Measurements from ENCODE around the gene BSG.

The BSG gene

DNA sequence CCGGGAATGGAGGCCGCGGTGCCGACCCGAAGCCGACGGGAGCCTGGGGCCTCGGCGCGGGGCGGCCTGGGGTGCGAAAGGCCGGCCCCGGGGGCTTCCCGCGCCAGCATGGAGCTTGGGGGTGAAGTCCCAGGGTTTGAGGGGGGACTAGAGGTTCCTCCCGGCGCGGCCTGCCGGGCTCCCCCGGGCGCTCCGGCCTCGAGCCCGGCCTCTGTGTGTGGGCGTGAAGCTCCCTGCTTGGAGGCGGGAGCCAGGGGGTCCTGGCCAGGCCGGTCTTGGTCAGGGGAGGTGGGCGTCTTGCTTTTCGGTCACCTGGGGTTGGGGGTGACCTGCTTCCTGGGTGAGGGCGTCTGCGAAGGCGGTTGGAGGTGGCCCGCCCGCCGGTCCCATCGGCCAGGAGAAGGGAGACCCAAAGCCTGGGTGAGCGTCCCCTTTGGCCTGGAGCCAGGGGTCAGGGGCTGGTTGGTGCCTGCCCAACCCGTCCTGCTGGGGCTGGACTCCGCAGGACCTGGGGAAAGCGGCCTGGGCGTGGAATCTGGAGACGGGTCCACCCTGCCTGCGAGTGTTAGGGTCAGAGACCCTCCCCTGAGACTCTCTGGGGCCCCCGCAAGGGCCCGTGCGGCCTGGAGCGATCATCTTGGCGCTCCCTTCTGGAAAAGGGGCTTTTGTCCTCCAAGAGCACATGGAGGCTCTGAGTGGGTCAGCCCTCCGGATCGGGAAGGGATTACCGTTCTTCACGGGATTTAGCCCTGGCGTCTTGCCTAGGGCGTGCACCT lies 535 bp downstream of the BSG start:
- H3K36me3 ChIP-seq: peaks cover 52% of the 10 kb centered on the region
- peak overlapping the region; percentile 94 for H3K27ac ChIP-seq
- DNase-seq: peak; percentile 81
- no peaks in the 10 kb centered on the region for H3K27me3 ChIP-seq (ENCODE audit: insufficient read depth, low read depth, severe bottlenecking)
- H3K4me3 ChIP-seq (ENCODE audit: low read depth, low read length): peak overlapping the region; percentile 62
- TF ChIP-seq, protein P1, sequence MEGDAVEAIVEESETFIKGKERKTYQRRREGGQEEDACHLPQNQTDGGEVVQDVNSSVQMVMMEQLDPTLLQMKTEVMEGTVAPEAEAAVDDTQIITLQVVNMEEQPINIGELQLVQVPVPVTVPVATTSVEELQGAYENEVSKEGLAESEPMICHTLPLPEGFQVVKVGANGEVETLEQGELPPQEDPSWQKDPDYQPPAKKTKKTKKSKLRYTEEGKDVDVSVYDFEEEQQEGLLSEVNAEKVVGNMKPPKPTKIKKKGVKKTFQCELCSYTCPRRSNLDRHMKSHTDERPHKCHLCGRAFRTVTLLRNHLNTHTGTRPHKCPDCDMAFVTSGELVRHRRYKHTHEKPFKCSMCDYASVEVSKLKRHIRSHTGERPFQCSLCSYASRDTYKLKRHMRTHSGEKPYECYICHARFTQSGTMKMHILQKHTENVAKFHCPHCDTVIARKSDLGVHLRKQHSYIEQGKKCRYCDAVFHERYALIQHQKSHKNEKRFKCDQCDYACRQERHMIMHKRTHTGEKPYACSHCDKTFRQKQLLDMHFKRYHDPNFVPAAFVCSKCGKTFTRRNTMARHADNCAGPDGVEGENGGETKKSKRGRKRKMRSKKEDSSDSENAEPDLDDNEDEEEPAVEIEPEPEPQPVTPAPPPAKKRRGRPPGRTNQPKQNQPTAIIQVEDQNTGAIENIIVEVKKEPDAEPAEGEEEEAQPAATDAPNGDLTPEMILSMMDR (IDR thresholded peaks at IDR 0.05; ENCODE audit: low read depth, low read length): peak; percentile 11; the same call in 1 of the 2 replicates
- peaks cover 5% of the 10 kb centered on the region for H3K9me3 ChIP-seq (ENCODE audit: severe bottlenecking)

DNA sequence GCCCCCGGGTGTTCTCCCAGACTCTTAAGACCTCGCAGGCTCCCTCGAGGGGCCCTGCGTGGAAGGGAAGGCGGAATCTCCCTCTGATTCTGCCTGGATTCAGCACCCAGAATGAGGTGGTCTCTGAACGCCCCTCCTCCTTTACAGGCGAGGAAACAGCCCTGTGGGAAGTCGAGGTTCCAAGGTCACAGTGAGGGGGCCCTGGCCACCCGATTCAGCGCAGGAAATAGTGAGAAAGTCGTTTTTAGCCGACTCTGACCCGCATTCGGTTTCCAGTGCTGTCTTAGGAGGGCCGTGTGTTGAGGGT lies 1.1 kb downstream of the BSG start:
- DNase-seq: no peak
- peak overlapping the region; percentile 94 for H3K27ac ChIP-seq
- TF ChIP-seq, protein P1 (IDR thresholded peaks at IDR 0.05; ENCODE audit: low read depth, low read length): no peak
- H3K4me3 ChIP-seq (ENCODE audit: low read depth, low read length): peak overlapping the region; percentile 62
- H3K9me3 ChIP-seq (ENCODE audit: severe bottlenecking): peaks cover 5% of the 10 kb centered on the region
- peaks cover 57% of the 10 kb centered on the region for H3K36me3 ChIP-seq
- no peaks in the 10 kb centered on the region for H3K27me3 ChIP-seq (ENCODE audit: insufficient read depth, low read depth, severe bottlenecking)

DNA sequence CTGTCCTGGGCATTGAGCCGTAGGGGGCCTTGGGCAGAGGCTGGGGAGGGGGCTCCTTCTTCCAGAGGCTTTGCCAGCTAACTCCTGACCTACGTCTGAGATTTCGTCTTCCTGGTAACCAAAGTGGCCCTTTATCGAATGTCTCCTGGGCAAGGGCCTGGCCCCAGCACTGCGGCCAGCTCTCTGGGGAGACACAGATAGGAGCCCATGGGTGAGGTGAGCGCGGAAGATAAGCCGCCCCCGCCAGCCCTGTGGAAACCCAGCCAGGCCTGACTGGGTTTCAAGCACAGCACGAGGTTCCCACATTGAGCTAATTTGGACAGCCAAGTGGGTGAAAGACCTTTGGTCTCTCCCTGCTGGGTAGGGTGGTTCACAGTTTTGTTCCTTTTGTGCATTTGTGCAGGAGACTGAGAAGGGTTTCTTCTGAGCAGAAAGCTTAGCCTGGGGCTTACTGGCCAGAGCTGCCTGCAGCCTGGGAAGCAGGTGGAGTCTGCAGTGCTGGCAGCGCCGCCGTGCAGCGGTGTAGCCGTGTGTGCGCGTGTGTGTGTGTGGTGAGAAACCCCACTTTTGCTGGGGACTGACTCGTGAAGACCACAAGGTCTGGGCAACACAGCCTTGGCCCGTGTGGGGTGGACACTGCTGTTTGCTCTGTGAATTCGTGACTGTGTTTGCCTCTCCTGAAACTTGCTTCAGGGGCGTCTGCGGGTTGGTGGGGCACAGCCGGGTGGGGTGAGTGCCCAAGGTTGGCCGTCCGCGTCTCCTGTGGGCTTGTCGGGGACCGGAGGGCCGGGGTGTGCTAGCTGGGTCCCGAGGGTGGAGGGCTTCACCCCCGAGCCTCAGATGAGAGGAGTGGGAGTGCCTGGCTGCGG lies 2.5 kb downstream of the BSG start:
- Histone ChIP-seq H3K9me3 (ENCODE audit: severe bottlenecking) (peaks cover 3% of the 10 kb centered on the region), H3K27me3 (ENCODE audit: insufficient read depth, low read depth, severe bottlenecking) (no peaks in the 10 kb centered on the region), H3K4me3 (ENCODE audit: low read depth, low read length) (no peak overlapping the region), H3K36me3 (peaks cover 70% of the 10 kb centered on the region), H3K27ac (no peak overlapping the region)
- no peak for DNase-seq
- TF ChIP-seq, protein P1 (IDR thresholded peaks at IDR 0.05; ENCODE audit: low read depth, low read length): no peak

DNA sequence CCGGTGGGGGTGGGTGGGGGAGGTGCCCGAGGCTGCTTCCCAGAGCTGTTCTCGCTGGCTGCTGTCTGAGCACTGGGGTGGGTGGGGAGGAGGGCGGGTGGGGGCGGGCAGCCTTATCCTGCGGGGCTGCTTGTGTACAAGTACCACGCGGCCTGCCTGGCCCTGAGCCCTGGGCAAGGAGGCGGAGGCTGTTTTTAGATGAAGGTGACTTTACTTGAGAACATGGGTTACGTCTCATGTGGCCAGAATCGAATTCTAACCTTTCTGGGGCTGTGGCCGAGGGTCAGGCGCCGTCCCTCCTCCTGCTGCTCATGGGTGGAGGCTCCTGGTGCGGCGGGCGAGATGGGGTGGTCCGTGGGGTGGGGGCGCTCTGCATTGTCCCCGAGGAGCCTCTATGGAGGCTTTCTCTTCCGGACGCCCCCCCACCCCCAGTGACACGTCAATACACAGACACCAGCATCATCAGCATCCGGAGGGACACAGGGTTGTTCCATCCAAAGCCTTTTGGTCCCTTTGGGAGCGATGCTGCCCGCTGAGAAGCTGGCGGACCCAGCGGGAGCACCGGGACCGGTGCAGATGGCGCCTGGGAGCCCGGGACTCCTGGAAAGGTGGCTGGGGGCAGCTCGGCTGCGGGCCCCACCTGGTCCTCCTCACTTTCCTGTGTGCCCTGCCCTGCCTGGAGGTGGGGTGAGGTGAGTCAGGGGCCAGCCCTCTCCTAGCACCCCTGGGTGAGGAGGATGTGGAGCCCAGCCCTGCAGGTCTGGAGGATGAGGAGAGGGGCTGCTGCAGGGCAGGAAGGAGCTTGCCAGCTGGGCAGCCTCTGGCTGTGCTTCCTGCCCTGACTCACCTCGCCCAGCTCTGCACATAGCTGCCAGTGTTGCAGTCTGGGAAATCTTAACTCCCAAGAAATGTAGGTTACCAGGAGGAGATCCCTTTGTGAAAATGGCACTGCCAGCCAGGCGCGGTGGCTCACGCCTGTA lies 3.4 kb downstream of the BSG start:
- TF ChIP-seq, protein P1 (IDR thresholded peaks at IDR 0.05; ENCODE audit: low read depth, low read length): no peak
- H3K9me3 ChIP-seq (ENCODE audit: severe bottlenecking): no peaks in the 10 kb centered on the region
- H3K27ac ChIP-seq: no peak overlapping the region
- no peak overlapping the region for H3K4me3 ChIP-seq (ENCODE audit: low read depth, low read length)
- H3K36me3 ChIP-seq: peaks cover 77% of the 10 kb centered on the region
- H3K27me3 ChIP-seq (ENCODE audit: insufficient read depth, low read depth, severe bottlenecking): no peaks in the 10 kb centered on the region
- no peak for DNase-seq

DNA sequence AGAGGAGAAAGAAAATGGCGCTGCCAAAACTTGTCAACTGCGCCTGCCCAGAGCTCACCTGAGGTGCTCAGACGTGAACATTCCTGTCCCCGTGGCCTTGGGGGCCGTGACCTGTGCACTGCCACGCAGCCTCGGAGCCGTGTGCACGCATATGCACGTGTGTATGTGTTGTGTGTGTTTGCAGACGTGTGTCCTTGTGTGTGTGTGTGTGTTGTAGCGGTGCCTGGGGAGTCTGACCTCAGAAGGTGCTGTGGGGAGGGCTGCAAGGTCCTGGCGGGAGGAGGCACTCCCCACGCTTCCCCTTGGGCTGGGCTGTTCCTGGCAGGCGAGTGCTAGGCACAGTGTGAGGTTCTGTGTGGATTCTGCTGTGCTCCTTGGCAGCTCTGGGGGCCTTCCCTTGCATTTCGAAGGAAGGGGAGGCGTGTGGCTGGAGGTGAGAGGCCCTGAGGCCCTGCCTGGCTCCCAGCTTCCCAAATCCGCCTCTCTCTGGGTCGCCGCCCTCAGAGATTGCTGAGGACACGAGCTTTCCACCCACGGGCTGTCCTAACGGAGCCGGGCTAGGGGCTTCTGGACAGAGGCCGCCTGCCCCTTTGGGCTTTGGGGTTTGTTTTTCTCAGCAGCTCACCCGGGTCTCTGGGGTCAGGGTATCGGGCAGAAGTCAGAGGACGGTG lies 4.5 kb downstream of the BSG start:
- Histone ChIP-seq H3K27ac (no peak overlapping the region), H3K36me3 (peaks cover 82% of the 10 kb centered on the region), H3K9me3 (ENCODE audit: severe bottlenecking) (no peaks in the 10 kb centered on the region), H3K27me3 (ENCODE audit: insufficient read depth, low read depth, severe bottlenecking) (no peaks in the 10 kb centered on the region), H3K4me3 (ENCODE audit: low read depth, low read length) (no peak overlapping the region)
- DNase-seq: no peak
- TF ChIP-seq, protein P1 (IDR thresholded peaks at IDR 0.05; ENCODE audit: low read depth, low read length): no peak

Data from WERI-Rb-1 (cell line).